HG02623 (cell line): ENCODE results near the gene PAK1.

Experiments used
- ATAC-seq: cut with Tn5 transposase; IDR thresholded peaks from one replicate; pipeline ENCODE4 v1.9.1; 2021; ENCODE audit warnings: moderate library complexity; ENCODE audit not compliant: unreplicated experiment

The PAK1 gene

GRCh38 chr11:77475206-77475605 lies 1.3 kb upstream of the PAK1 start:
- no peak for ATAC-seq

- no peak for ATAC-seq
Measured at GRCh38 chr11:77474684-77475060, 778 bp upstream of the PAK1 start.

- peak; percentile 35 for ATAC-seq
Measured at GRCh38 chr11:77472991-77473800, 698 bp downstream of the PAK1 start.

GRCh38 chr11:77471558-77472193 lies 2.2 kb downstream of the PAK1 start:
- no peak for ATAC-seq

- no peak for ATAC-seq
Measured at GRCh38 chr11:77470971-77471370, 2.9 kb downstream of the PAK1 start.

GRCh38 chr11:77470504-77470903 lies 3.4 kb downstream of the PAK1 start:
- ATAC-seq = peak; percentile 32

- ATAC-seq = no peak
Measured at GRCh38 chr11:77468527-77468926, 5.4 kb downstream of the PAK1 start.

- no peak for ATAC-seq
Measured at GRCh38 chr11:77467993-77468392, 5.9 kb downstream of the PAK1 start.

GRCh38 chr11:77467233-77467632 lies 6.7 kb downstream of the PAK1 start:
- ATAC-seq = no peak

GRCh38 chr11:77457340-77457739 lies 16.6 kb downstream of the PAK1 start:
- ATAC-seq = peak; percentile 23

GRCh38 chr11:77455740-77456139 lies 18.2 kb downstream of the PAK1 start:
- ATAC-seq = no peak

GRCh38 chr11:77454867-77455655 lies 18.8 kb downstream of the PAK1 start:
- ATAC-seq = no peak

GRCh38 chr11:77450227-77450626 lies 23.7 kb downstream of the PAK1 start:
- no peak for ATAC-seq

- no peak for ATAC-seq
Measured at GRCh38 chr11:77449784-77450183, 24.1 kb downstream of the PAK1 start.

- peak; percentile 52 for ATAC-seq
Measured at GRCh38 chr11:77449060-77449521, 24.8 kb downstream of the PAK1 start.

- no peak for ATAC-seq
Measured at GRCh38 chr11:77448269-77448668, 25.6 kb downstream of the PAK1 start.

GRCh38 chr11:77446911-77447629 lies 26.8 kb downstream of the PAK1 start:
- ATAC-seq = no peak

GRCh38 chr11:77444261-77444660 lies 29.6 kb downstream of the PAK1 start:
- no peak for ATAC-seq

- ATAC-seq = no peak
Measured at GRCh38 chr11:77442394-77443053, 31.4 kb downstream of the PAK1 start.

GRCh38 chr11:77441426-77441825 lies 32.5 kb downstream of the PAK1 start:
- ATAC-seq = no peak
